Measurements from ENCODE around the gene CHMP2A.

GRCh38 chr19:58520257-58520599 is 34.7 kb downstream of the CHMP2A start:
- peak; percentile 22; the same call in 1 of the 2 replicates for TF ChIP-seq CTCF (conservative IDR thresholded peaks at IDR 0.05; ENCODE audit: low read length)
- TF ChIP-seq EZH2phosphoT487 (IDR thresholded peaks at IDR 0.05; ENCODE audit: borderline replicate concordance, low read depth, low read length), result no peak

All from OCI-LY7 (cell line).